NCI-H2227 (cell line): Measurements from ENCODE around the gene PPM1M.

ENCODE experiments used
- DNase-seq: peaks from one replicate; lab custom pipeline; 2025; ENCODE audit not compliant: unreplicated experiment; lab: John Stamatoyannopoulos, UW

Gene PPM1M

GRCh38 chr3:52245322-52246263 is at the start of gene PPM1M:
Gene PPM1M (plus strand): TSS chr3:52245759. CDS start chr3:52245825, 66 bp downstream.
- DNase-seq = peak; percentile 46

GRCh38 chr3:52195823-52196331 is 49.7 kb upstream of the PPM1M start:
- no peak for DNase-seq

GRCh38 chr3:52196977-52197376 is 48.6 kb upstream of the PPM1M start:
- DNase-seq = no peak

GRCh38 chr3:52197499-52197841 is 48.1 kb upstream of the PPM1M start:
- no peak for DNase-seq

- peak; percentile 93 for DNase-seq
These were observed 47.5 kb upstream of the PPM1M start, which contains the start of gene ALAS1 for GRCh38 chr3:52197842-52198625. Gene ALAS1 (plus strand): TSS chr3:52198160. CDS start chr3:52199242, 1,082 bp downstream.

GRCh38 chr3:52198643-52199608 is 46.6 kb upstream of the PPM1M start:
- DNase-seq = no peak

- DNase-seq = no peak
These were observed 44.4 kb upstream of the PPM1M start for GRCh38 chr3:52200981-52201679.

GRCh38 chr3:52202384-52203077 is 43.0 kb upstream of the PPM1M start:
- no peak for DNase-seq

GRCh38 chr3:52203701-52204100 is 41.9 kb upstream of the PPM1M start:
- no peak for DNase-seq

GRCh38 chr3:52204337-52205073 is 41.1 kb upstream of the PPM1M start:
- no peak for DNase-seq

GRCh38 chr3:52205727-52206372 is 39.7 kb upstream of the PPM1M start:
- DNase-seq = no peak

GRCh38 chr3:52208556-52208955 is 37.0 kb upstream of the PPM1M start:
- DNase-seq = no peak

GRCh38 chr3:52210037-52210436 is 35.5 kb upstream of the PPM1M start:
- no peak for DNase-seq

- no peak for DNase-seq
These were observed 35.0 kb upstream of the PPM1M start for GRCh38 chr3:52210550-52211046.

- DNase-seq = no peak
These were observed 34.2 kb upstream of the PPM1M start for GRCh38 chr3:52211268-52211891.

GRCh38 chr3:52213005-52213404 is 32.6 kb upstream of the PPM1M start:
- DNase-seq = no peak

GRCh38 chr3:52213901-52214300 is 31.7 kb upstream of the PPM1M start:
- no peak for DNase-seq

- DNase-seq = no peak
These were observed 30.2 kb upstream of the PPM1M start for GRCh38 chr3:52215351-52215750.
